Endothelial cell of umbilical vein (primary cell): Measurements from ENCODE around the gene CIRBP. TPM values are rescaled to one million over a fixed set of nuclear protein-coding genes. Genes with fewer than 3 reads are reported as not detected.

Experiments used
- BruUV-seq: library from RNA; stranded (reverse); fragments of 400-500 nt; replicated peaks from 2 replicates; lab custom pipeline; 2021; lab: Mats Ljungman, UMichigan
- CTCF ChIA-PET: fragments of 300-600, 350-600 bp; sonication (Branson Sonifier 250); formaldehyde crosslinking; loops from one replicate; lab custom pipeline; 2021; ENCODE audit warnings: antibody characterized with exemption, inconsistent platforms; lab: Charles Lee
- POLR2A ChIA-PET: fragments of 300-600, 350-600 bp; sonication (Branson Sonifier 250); formaldehyde crosslinking; loops from one replicate; lab custom pipeline; 2021; ENCODE audit warnings: antibody characterized with exemption, inconsistent platforms; lab: Charles Lee
- DNase-seq: peaks from one replicate; pipeline ENCODE4 v3.0.0-alpha.2; 2011; ENCODE audit warnings: low read depth, low spot score
- FAIRE-seq: peaks from 2 replicates; lab custom pipeline; 2011; peaks lifted over from hg19 to GRCh38; lab: Jason Lieb, UNC
- H2AFZ ChIP-seq: 2 replicates; pipeline ENCODE4 v1.6.0; 2012; ENCODE audit warnings: low read depth, low read length, control low read depth, inconsistent platforms
- H3K27ac ChIP-seq: 2 replicates; pipeline ENCODE4 v1.5.1; 2011; ENCODE audit warnings: low read depth, mild to moderate bottlenecking, control low read depth, low read length, moderate library complexity; ENCODE audit not compliant: insufficient read depth
- H3K27me3 ChIP-seq, 2 experiments: 2 replicates each; pipeline versions ENCODE4 v1.6.0 to v1.6.1; 2011; ENCODE audit warnings: low read length in 2 of 2, mixed read lengths in 1 of 2; ENCODE audit not compliant: control insufficient read depth in 2 of 2, insufficient read depth in 2 of 2
- H3K36me3 ChIP-seq, 2 experiments: 2 replicates in 1 of 2; 3 replicates in 1 of 2; pipeline ENCODE4 v1.5.1; 2011; ENCODE audit warnings: low read length in 2 of 2, mild to moderate bottlenecking in 1 of 2, moderate library complexity in 1 of 2; ENCODE audit not compliant: control insufficient read depth in 2 of 2, insufficient read depth in 2 of 2; ENCODE audit errors: extremely low read depth in 1 of 2
- H3K4me1 ChIP-seq: 3 replicates; pipeline ENCODE4 v1.5.1; 2011; ENCODE audit warnings: mild to moderate bottlenecking, low read length; ENCODE audit not compliant: control insufficient read depth, insufficient read depth; ENCODE audit errors: extremely low read depth
- H3K4me2 ChIP-seq: 2 replicates; pipeline ENCODE4 v1.6.1; 2011; ENCODE audit warnings: low read length, control low read depth, mixed read lengths; ENCODE audit not compliant: insufficient read depth
- H3K4me3 ChIP-seq, 3 experiments: fragments of 200-600 bp in 1 of 3; sonication (generic), shearing (Covaris generic) in 1 of 3; replicated peaks in 1 of 3; 2 replicates each; pipeline ENCODE4 v1.5.1; 2011 to 2016; ENCODE audit warnings: control low read depth in 3 of 3, low read length in 3 of 3, mild to moderate bottlenecking in 2 of 3, inconsistent platforms in 1 of 3, low read depth in 1 of 3, moderate library complexity in 1 of 3; ENCODE audit not compliant: insufficient read depth in 1 of 3
- H3K79me2 ChIP-seq: 2 replicates; pipeline ENCODE4 v1.6.0; 2012; ENCODE audit warnings: low read length, inconsistent platforms; ENCODE audit not compliant: control insufficient read depth, insufficient read depth
- H3K9ac ChIP-seq: replicated peaks from 2 replicates; pipeline ENCODE3; 2011; ENCODE audit warnings: low read length, control low read depth; ENCODE audit not compliant: insufficient read depth; ENCODE audit errors: extremely low read depth
- H3K9me1 ChIP-seq: replicated peaks from 3 replicates; pipeline ENCODE4 v1.6.0; 2011; ENCODE audit warnings: mild to moderate bottlenecking, low read length; ENCODE audit not compliant: control insufficient read depth, insufficient read depth; ENCODE audit errors: extremely low read depth
- H3K9me3 ChIP-seq: replicated peaks from 2 replicates; pipeline ENCODE4 v1.5.1; 2012; ENCODE audit warnings: low read length, inconsistent platforms; ENCODE audit not compliant: control insufficient read depth, insufficient read depth
- H4K20me1 ChIP-seq: replicated peaks from 2 replicates; pipeline ENCODE3; 2011; ENCODE audit warnings: mild to moderate bottlenecking, low read length; ENCODE audit not compliant: control insufficient read depth, insufficient read depth; ENCODE audit errors: extremely low read depth
- EZH2 ChIP-seq: IDR thresholded peaks from 2 replicates; pipeline ENCODE4 v1.6.1; 2012; ENCODE audit warnings: borderline replicate concordance, low read depth, mild to moderate bottlenecking, moderate library complexity, low read length, inconsistent platforms; ENCODE audit not compliant: severe bottlenecking
- FOS ChIP-seq: IDR thresholded peaks from 2 replicates; pipeline ENCODE4 v1.6.1; 2011; ENCODE audit warnings: mild to moderate bottlenecking, low read length, moderate library complexity, borderline replicate concordance; ENCODE audit not compliant: insufficient read depth
- GATA2 ChIP-seq: IDR thresholded peaks from 2 replicates; pipeline ENCODE4 v1.7.0; 2011; ENCODE audit warnings: low read depth, mild to moderate bottlenecking, moderate library complexity, mixed read lengths, low read length; ENCODE audit not compliant: insufficient read length, insufficient read depth
- JUN ChIP-seq: IDR thresholded peaks from 2 replicates; pipeline ENCODE4 v1.6.1; 2011; ENCODE audit warnings: borderline replicate concordance, low read depth; ENCODE audit not compliant: insufficient read length, insufficient read depth
- MAX ChIP-seq: IDR thresholded peaks from 2 replicates; pipeline ENCODE4 v1.6.1; 2011; ENCODE audit not compliant: insufficient read depth, insufficient read length
- MYC ChIP-seq: IDR thresholded peaks from one replicate; pipeline ENCODE4 v1.6.1; 2011; ENCODE audit warnings: mild to moderate bottlenecking, low read depth, low read length
- POLR2A ChIP-seq: IDR thresholded peaks from 2 replicates; pipeline ENCODE4 v1.6.1; 2012; ENCODE audit warnings: low read depth, mild to moderate bottlenecking, control low read depth, low read length
- POLR2AphosphoS5 ChIP-seq: IDR thresholded peaks from 2 replicates; pipeline ENCODE4 v1.6.1; 2012; ENCODE audit warnings: low read depth, mild to moderate bottlenecking, control low read depth, low read length, moderate library complexity; ENCODE audit not compliant: insufficient read depth
- dilution Hi-C: fragments of 300-500 bp; cut with MboI; formaldehyde crosslinking; loops from one replicate; pipeline ENCODE4 v1.15.0; 2019; ENCODE audit warnings: low sequenced_read_pairs; ENCODE audit not compliant: extremely low pct_ligation_motif_present
- intact Hi-C: fragments of 100-400 bp; cut with micrococcal nuclease; formaldehyde crosslinking; loops from one replicate; pipeline ENCODE4 v1.10.0; 2022
- polyA plus RNA-seq, 4 experiments: library from polyadenylated mRNA; depleted of rRNA in 3 of 4; stranded (reverse) in 3 of 4; unstranded in 1 of 4; fragments of >200 nt; gene quantifications; 2 replicates each; pipeline versions ENCODE4 v1.2.1 to v1.2.3, GENCODE V29; 2011 to 2012; ENCODE audit warnings: missing spikeins in 1 of 4
- total RNA-seq: library from RNA; stranded (reverse); gene quantifications from 2 replicates; pipeline ENCODE4 v1.2.3, GENCODE V29; 2021
- TF ChIP-seq, protein P1 (sequence below), 2 donors: IDR thresholded peaks; 1 replicate in 1 of 2; 2 replicates in 1 of 2; pipeline ENCODE4 v1.5.1; 2011; ENCODE audit warnings: low read length in 2 of 2, mild to moderate bottlenecking in 2 of 2, moderate library complexity in 2 of 2, control low read depth in 1 of 2, inconsistent platforms in 1 of 2, low read depth in 1 of 2; ENCODE audit not compliant: insufficient read depth in 1 of 2; ENCODE audit errors: extremely low read depth in 1 of 2

CIRBP gene
- total and polyA plus RNA-seq, 2 donors (not counting 3 experiments of a cell fraction or from before 2014, with no cell fraction given) = 225 to 439 TPM

DNA sequence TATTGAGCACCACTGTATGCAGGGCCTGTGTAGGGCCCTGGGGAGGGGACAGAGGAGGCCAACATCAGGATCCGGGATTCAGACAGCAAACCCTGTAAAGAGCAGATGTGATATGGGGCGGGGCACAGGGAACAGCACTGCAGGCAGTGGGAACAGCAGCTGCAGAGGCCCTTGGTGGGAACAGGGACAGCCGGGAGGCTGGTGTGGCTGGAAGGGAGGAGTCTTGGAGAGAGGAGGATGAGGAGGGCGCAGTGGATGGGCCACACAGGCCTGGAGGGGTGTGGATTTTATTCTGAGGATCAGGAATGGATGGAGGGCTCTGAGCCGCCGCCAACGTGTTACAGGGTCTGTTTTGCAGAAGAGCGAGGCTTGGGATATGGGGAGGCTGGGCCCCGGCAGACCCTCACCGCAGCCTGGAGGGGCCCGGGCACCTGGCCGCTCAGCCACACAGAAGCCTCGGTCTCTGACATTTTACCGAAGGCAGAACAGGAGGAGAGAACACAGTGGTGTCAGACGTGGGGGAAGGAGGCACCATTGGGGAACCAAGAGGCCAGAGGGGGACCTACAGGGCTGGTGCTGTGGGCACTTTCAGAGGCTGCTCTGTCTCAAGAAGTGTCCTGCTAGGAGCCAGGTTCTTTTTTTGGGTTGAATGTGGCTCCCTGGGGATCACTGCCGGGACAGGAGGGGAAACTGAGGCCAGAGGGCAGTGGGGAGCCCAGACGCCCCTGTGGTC lies 23.5 kb downstream of the CIRBP start:
- FAIRE-seq = no peak
- Histone ChIP-seq H2AFZ (no peak overlapping the region), H3K27me3 (no peaks in the 10 kb centered on the region), H3K79me2 (no peaks in the 10 kb centered on the region), H3K4me2 (no peak overlapping the region), H3K9me1 (no peaks in the 10 kb centered on the region), H3K9me3 (no peaks in the 10 kb centered on the region), H3K4me1 (peaks cover 4% of the 10 kb centered on the region), H3K36me3 (no peaks in the 10 kb centered on the region), H3K27ac (no peak overlapping the region), H3K4me3 (no peak overlapping the region), H3K9ac (no peak overlapping the region), H4K20me1 (no peaks in the 10 kb centered on the region)
- dilution Hi-C loops (no loop called here), intact Hi-C loops (no loop called here)
- DNase-seq = no peak
- TF ChIP-seq GATA2 (no peak), FOS (no peak), EZH2 (no peak), MAX (no peak), MYC (no peak), JUN (no peak), POLR2A (no peak), POLR2AphosphoS5 (no peak)
- TF ChIP-seq, protein P1, sequence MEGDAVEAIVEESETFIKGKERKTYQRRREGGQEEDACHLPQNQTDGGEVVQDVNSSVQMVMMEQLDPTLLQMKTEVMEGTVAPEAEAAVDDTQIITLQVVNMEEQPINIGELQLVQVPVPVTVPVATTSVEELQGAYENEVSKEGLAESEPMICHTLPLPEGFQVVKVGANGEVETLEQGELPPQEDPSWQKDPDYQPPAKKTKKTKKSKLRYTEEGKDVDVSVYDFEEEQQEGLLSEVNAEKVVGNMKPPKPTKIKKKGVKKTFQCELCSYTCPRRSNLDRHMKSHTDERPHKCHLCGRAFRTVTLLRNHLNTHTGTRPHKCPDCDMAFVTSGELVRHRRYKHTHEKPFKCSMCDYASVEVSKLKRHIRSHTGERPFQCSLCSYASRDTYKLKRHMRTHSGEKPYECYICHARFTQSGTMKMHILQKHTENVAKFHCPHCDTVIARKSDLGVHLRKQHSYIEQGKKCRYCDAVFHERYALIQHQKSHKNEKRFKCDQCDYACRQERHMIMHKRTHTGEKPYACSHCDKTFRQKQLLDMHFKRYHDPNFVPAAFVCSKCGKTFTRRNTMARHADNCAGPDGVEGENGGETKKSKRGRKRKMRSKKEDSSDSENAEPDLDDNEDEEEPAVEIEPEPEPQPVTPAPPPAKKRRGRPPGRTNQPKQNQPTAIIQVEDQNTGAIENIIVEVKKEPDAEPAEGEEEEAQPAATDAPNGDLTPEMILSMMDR (IDR thresholded peaks at IDR 0.05; ENCODE audit: extremely low read depth in 1 of 2, insufficient read depth in 1 of 2, low read depth in 1 of 2, low read length in 2 of 2) = no peak
- no TSS peak for BruUV-seq
- POLR2A ChIA-PET = no interaction called here
- CTCF ChIA-PET = no interaction called here
